ENCODE data around the gene CCNF. TPM values are rescaled to one million over a fixed set of nuclear protein-coding genes. Genes with fewer than 3 reads are reported as not detected.

The CCNF gene
- total RNA-seq, 2 donors from 2014 or later, result 50.8 to 58.9 TPM

- Histone ChIP-seq H3K27ac (ENCODE audit: low read depth, low read length) (no peak overlapping the region), H3K36me3 (ENCODE audit: control insufficient read depth, insufficient read depth, low read length) (no peaks in the 10 kb centered on the region), H3K9ac (ENCODE audit: extremely low read depth, low read length, poor library complexity, severe bottlenecking) (no peak overlapping the region), H3K9me3 (ENCODE audit: control insufficient read depth, low read length) (no peaks in the 10 kb centered on the region), H3K27me3 (ENCODE audit: control insufficient read depth, insufficient read depth, low read length, poor library complexity, severe bottlenecking) (no peaks in the 10 kb centered on the region), H3K4me1 (ENCODE audit: control insufficient read depth, insufficient read depth, low read length) (no peaks in the 10 kb centered on the region), H3K4me3 (ENCODE audit: low read length) (no peak overlapping the region)
- no peaks in the 10 kb centered on the region for H3K9me3 Mint-ChIP-seq
- TF ChIP-seq CTCF (conservative IDR thresholded peaks at IDR 0.05), result no peak
- H3K27ac Mint-ChIP-seq, result peak overlapping the region; percentile 30
- H3K4me3 Mint-ChIP-seq, result no peak overlapping the region
- no peaks in the 10 kb centered on the region for H3K27me3 Mint-ChIP-seq (ENCODE audit: insufficient read depth)
- H3K36me3 Mint-ChIP-seq (ENCODE audit: low read depth), result no peaks in the 10 kb centered on the region
- WGBS, 2 experiments (ENCODE audit: insufficient coverage in 1 of 2, insufficient read length in 1 of 2), result 92 to 98% methylated on average over 15 to 32 of the region's 32 CpGs
- peaks cover 3% of the 10 kb centered on the region for H3K4me1 Mint-ChIP-seq
- DNase-seq, result no peak
Observed at GRCh38 chr16:2482708-2483534, 53.7 kb downstream of the CCNF start.

GRCh38 chr16:2483939-2484897 is 55.0 kb downstream of the CCNF start:
- no peak for DNase-seq

More at GRCh38 chr16:2483939-2484897, 55.0 kb downstream of the CCNF start:
- H3K36me3 ChIP-seq (ENCODE audit: control insufficient read depth, insufficient read depth, low read length), result no peaks in the 10 kb centered on the region
- WGBS, 2 experiments (ENCODE audit: insufficient coverage in 1 of 2, insufficient read length in 1 of 2), result 91 to 95% methylated on average over 16 of the region's 16 CpGs
- peaks cover 3% of the 10 kb centered on the region for H3K4me1 Mint-ChIP-seq
- H3K36me3 Mint-ChIP-seq (ENCODE audit: low read depth), result no peaks in the 10 kb centered on the region
- no peaks in the 10 kb centered on the region for H3K9me3 Mint-ChIP-seq
- no peak overlapping the region for H3K27ac ChIP-seq (ENCODE audit: low read depth, low read length)
- no peaks in the 10 kb centered on the region for H3K4me1 ChIP-seq (ENCODE audit: control insufficient read depth, insufficient read depth, low read length)
- no peak overlapping the region for H3K4me3 ChIP-seq (ENCODE audit: low read length)
- H3K4me3 Mint-ChIP-seq, result no peak overlapping the region
- no peaks in the 10 kb centered on the region for H3K27me3 Mint-ChIP-seq (ENCODE audit: insufficient read depth)
- H3K27ac Mint-ChIP-seq, result peak overlapping the region; percentile 21
- H3K9ac ChIP-seq (ENCODE audit: extremely low read depth, low read length, poor library complexity, severe bottlenecking), result no peak overlapping the region
- H3K27me3 ChIP-seq (ENCODE audit: control insufficient read depth, insufficient read depth, low read length, poor library complexity, severe bottlenecking), result no peaks in the 10 kb centered on the region
- no peaks in the 10 kb centered on the region for H3K9me3 ChIP-seq (ENCODE audit: control insufficient read depth, low read length)
- TF ChIP-seq CTCF (conservative IDR thresholded peaks at IDR 0.05), result peak; percentile 17

Data from endodermal cell (in vitro differentiated cells).